SK-MEL-5 (cell line): Measurements from ENCODE around the gene MAK. TPM values are rescaled to one million over a fixed set of nuclear protein-coding genes. Genes with fewer than 3 reads are reported as not detected.
"Not testable (repeated sequence)": the region's sequence is repeated elsewhere in the genome, so short reads cannot be mapped to it uniquely, and the experiment has no call there.

Experiments used
- DNase-seq: peaks from one replicate; pipeline ENCODE4 v3.0.0-alpha.2; 2016; ENCODE audit warnings: low read depth, low spot score
- in situ Hi-C: cut with HindIII; loops from 2 replicates; pipeline ENCODE4 v1.10.0; 2016; ENCODE audit warnings: low sequenced_read_pairs, high pct_unique_total_duplicates, low pct_unique_long_range_greater_than_20kb
- total RNA-seq: library from RNA; depleted of rRNA; stranded (reverse); fragments of >200 nt; shearing (Covaris generic); gene quantifications from 2 replicates; pipeline ENCODE4 v1.2.3, GENCODE V29; 2014

The MAK gene
- total RNA-seq, 1 experiment from 2014 or later, result 0.26 TPM

GRCh38 chr6:10746915-10747250, 91.5 kb downstream of the MAK start:
- DNase-seq, result no peak
- in situ Hi-C loops, result no loop called here

- no peak for DNase-seq
Observed at GRCh38 chr6:10745116-10745515, 93.2 kb downstream of the MAK start.

GRCh38 chr6:10743515-10743914, 94.8 kb downstream of the MAK start:
- in situ Hi-C loops, result no loop called here
- no peak for DNase-seq

More at GRCh38 chr6:10745116-10745515, 93.2 kb downstream of the MAK start:
- in situ Hi-C loops, result no loop called here

- DNase-seq, result no peak
- in situ Hi-C loops, result no loop called here
Observed at GRCh38 chr6:10742251-10742650, 96.1 kb downstream of the MAK start.

- in situ Hi-C loops, DNase-seq: not testable (repeated sequence)
Observed at GRCh38 chr6:10741643-10742042, 96.7 kb downstream of the MAK start.

GRCh38 chr6:10740061-10740460, 98.3 kb downstream of the MAK start:
- no peak for DNase-seq
- in situ Hi-C loops, result no loop called here

GRCh38 chr6:10736731-10737130, 101.6 kb downstream of the MAK start:
- DNase-seq, result no peak
- in situ Hi-C loops, result no loop called here

GRCh38 chr6:10733863-10734262, 104.5 kb downstream of the MAK start:
- in situ Hi-C loops, result no loop called here
- DNase-seq, result no peak

- in situ Hi-C loops, result no loop called here
- DNase-seq, result peak; percentile 42
Observed at GRCh38 chr6:10733151-10733715, 105.1 kb downstream of the MAK start.

- in situ Hi-C loops, result no loop called here
- DNase-seq, result no peak
Observed at GRCh38 chr6:10730254-10730653, 108.1 kb downstream of the MAK start.

GRCh38 chr6:10725716-10726115, 112.6 kb downstream of the MAK start:
- in situ Hi-C loops, result no loop called here
- DNase-seq, result no peak

- in situ Hi-C loops, result no loop called here
- DNase-seq, result no peak
Observed at GRCh38 chr6:10725044-10725443, 113.3 kb downstream of the MAK start.

GRCh38 chr6:10723567-10723881, 114.8 kb downstream of the MAK start:
- in situ Hi-C loops, result no loop called here
- DNase-seq, result no peak

- in situ Hi-C loops, result no loop called here
- DNase-seq, result peak; percentile 98
Observed at GRCh38 chr6:10722820-10723566, 115.3 kb downstream of the MAK start, which contains the start of gene TMEM14C. Gene TMEM14C, plus strand, starts transcription at chr6:10723070. Its CDS starts 1,544 bp downstream, at chr6:10724614.

GRCh38 chr6:10722570-10722819, 115.8 kb downstream of the MAK start:
- DNase-seq, result no peak
- in situ Hi-C loops, result no loop called here

- DNase-seq, result no peak
- in situ Hi-C loops, result no loop called here
Observed at GRCh38 chr6:10721850-10722569, 116.3 kb downstream of the MAK start.

GRCh38 chr6:10720960-10721849, 117.1 kb downstream of the MAK start:
- in situ Hi-C loops, DNase-seq: not testable (repeated sequence)

- in situ Hi-C loops, result no loop called here
- DNase-seq, result no peak
Observed at GRCh38 chr6:10720265-10720959, 117.9 kb downstream of the MAK start.
